ENCODE measurements around the gene HESX1.

DNA sequence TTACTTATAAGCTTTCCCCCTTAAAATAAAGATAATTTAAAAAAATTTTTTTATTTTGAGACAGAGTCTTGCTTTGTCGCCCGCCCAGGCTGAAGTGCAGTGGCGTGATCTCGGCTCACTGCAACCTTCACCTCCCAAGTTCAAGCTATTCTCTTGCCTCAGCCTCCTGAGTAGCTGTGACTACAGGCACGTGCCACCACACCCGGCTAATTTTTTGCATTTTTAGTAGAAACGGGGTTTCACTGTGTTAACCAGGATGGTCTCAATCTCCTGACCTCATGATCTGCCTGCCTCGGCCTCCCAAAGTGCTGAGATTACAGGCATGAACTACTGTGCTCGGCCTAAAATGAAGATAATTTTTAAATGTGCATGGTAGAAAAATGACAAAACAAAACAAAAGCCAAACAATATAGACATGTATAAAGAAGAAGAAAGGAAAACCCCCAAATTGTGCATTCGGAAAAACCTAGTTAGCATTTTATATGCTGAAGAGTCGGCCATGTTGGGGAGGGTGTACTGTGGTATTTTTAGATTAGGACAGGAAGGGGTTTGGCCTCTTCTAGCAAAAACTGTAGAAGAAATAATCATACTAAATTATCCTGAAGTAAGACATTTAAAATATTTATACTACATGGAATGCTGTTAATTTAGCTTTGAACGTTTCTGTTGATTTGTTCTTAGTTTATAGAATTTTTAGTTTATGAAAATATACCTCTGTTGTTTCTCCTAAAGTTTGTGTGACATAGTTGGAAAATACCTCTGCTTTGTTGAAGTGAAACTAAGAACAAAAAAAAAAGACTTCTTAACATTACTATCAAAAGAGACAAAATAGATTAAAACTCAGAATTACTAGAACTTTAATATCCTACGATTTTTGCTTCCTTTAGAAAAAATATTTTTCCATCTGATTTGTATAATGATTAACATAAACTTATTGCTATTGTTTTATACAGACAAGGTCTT, 35.1 kb upstream of the HESX1 start:
- no peak for TF ChIP-seq CTCF (IDR thresholded peaks at IDR 0.05)
- no peak for TF ChIP-seq POLR2AphosphoS5 (IDR thresholded peaks at IDR 0.05)

Data from sigmoid colon (tissue), 4 donors.